OCI-LY7 (cell line): Measurements from ENCODE around the gene IKZF1. TPM values are rescaled to one million over a fixed set of nuclear protein-coding genes. Genes with fewer than 3 reads are reported as not detected.

ENCODE experiments used
- BruUV-seq: library from RNA; stranded (reverse); fragments of 400-500 nt; replicated peaks from 2 replicates; lab custom pipeline; 2021; lab: Mats Ljungman, UMichigan
- CTCF ChIA-PET: fragments of 300-600 bp; sonication (Branson Sonifier 250); formaldehyde crosslinking; loops from one replicate; lab custom pipeline; 2022; ENCODE audit warnings: antibody characterized with exemption; ENCODE audit not compliant: unreplicated experiment; lab: Charles Lee
- POLR2A ChIA-PET: fragments of 300-600 bp; sonication (Branson Sonifier 250); formaldehyde crosslinking; loops from one replicate; lab custom pipeline; 2022; ENCODE audit warnings: antibody characterized with exemption; lab: Charles Lee
- DNase-seq: peaks from one replicate; pipeline ENCODE4 v3.0.0-alpha.2; 2015; ENCODE audit warnings: low spot score
- H2AFZ ChIP-seq: fragments of 200-600 bp; sonication (generic), shearing (Covaris generic); 2 replicates; pipeline ENCODE4 v1.6.1; 2014; ENCODE audit warnings: mild to moderate bottlenecking, antibody characterized with exemption, low read length, moderate library complexity
- H3K27ac ChIP-seq: fragments of 200-600 bp; sonication (generic); 2 replicates; pipeline ENCODE4 v1.5.1; 2014; ENCODE audit warnings: mixed run types, low read depth, mild to moderate bottlenecking, moderate library complexity, low read length, inconsistent platforms; ENCODE audit not compliant: poor library complexity, severe bottlenecking
- H3K36me3 ChIP-seq: fragments of 200-600 bp; sonication (generic); 2 replicates; pipeline ENCODE4 v1.6.1; 2014; ENCODE audit warnings: mild to moderate bottlenecking, antibody characterized with exemption, low read length, moderate library complexity, mixed read lengths; ENCODE audit not compliant: insufficient read depth
- H3K4me1 ChIP-seq: fragments of 200-600 bp; sonication (generic); 2 replicates; pipeline ENCODE4 v1.5.1; 2014; ENCODE audit warnings: mild to moderate bottlenecking, low read length; ENCODE audit not compliant: insufficient read depth, poor library complexity, severe bottlenecking
- H3K4me2 ChIP-seq: fragments of 200-600 bp; sonication (generic); 2 replicates; pipeline ENCODE4 v1.6.1; 2014; ENCODE audit warnings: mild to moderate bottlenecking, low read length
- H3K4me3 ChIP-seq: fragments of 200-600 bp; sonication (generic); 2 replicates; pipeline ENCODE4 v1.5.1; 2014; ENCODE audit warnings: mild to moderate bottlenecking, low read depth, low read length; ENCODE audit not compliant: poor library complexity, severe bottlenecking
- H3K79me2 ChIP-seq: fragments of 200-600 bp; sonication (generic); 2 replicates; pipeline ENCODE4 v1.6.1; 2016; ENCODE audit warnings: low read depth, mild to moderate bottlenecking, low read length, moderate library complexity, mixed read lengths; ENCODE audit not compliant: insufficient read depth
- H3K9me2 ChIP-seq: fragments of 200-600 bp; sonication (generic); 2 replicates; pipeline ENCODE4 v1.6.1; 2016; ENCODE audit warnings: mild to moderate bottlenecking, low read length, mixed read lengths; ENCODE audit not compliant: insufficient read depth
- H3K9me3 ChIP-seq: fragments of 200-600 bp; sonication (generic); 2 replicates; pipeline ENCODE4 v1.6.1; 2014; ENCODE audit warnings: mild to moderate bottlenecking, mixed run types, low read length, mixed read lengths
- H4K20me1 ChIP-seq: fragments of 200-600 bp; sonication (generic); 2 replicates; pipeline ENCODE4 v1.6.1; 2014; ENCODE audit warnings: mild to moderate bottlenecking, antibody characterized with exemption, low read length, moderate library complexity, mixed read lengths; ENCODE audit not compliant: insufficient read depth
- EZH2phosphoT487 ChIP-seq: fragments of 200-600 bp; sonication (generic); IDR thresholded peaks from 2 replicates; pipeline ENCODE4 v1.6.1; 2018; ENCODE audit warnings: low read depth, borderline replicate concordance, mild to moderate bottlenecking, mixed run types, antibody characterized with exemption, low read length, moderate library complexity, mixed read lengths
- intact Hi-C: fragments of 100-400 bp; cut with micrococcal nuclease; formaldehyde crosslinking; loops from one replicate; pipeline ENCODE4 v1.10.0; 2022; ENCODE audit not compliant: unreplicated experiment
- total RNA-seq, 2 experiments: library from RNA; depleted of rRNA in 1 of 2; stranded (reverse); fragments of >200 nt in 1 of 2; shearing (Covaris generic) in 1 of 2; gene quantifications; 2 replicates each; pipeline ENCODE4 v1.2.3, GENCODE V29; 2014 to 2022
- TF ChIP-seq, protein P1 (sequence below): fragments of 200-600 bp; sonication (generic); conservative IDR thresholded peaks from 2 replicates; pipeline ENCODE4 v1.5.1; 2014; ENCODE audit warnings: mild to moderate bottlenecking, antibody characterized with exemption, low read length, moderate library complexity, mixed read lengths

The IKZF1 gene
- total RNA-seq, 2 experiments from 2014 or later = 108 to 161 TPM

DNA sequence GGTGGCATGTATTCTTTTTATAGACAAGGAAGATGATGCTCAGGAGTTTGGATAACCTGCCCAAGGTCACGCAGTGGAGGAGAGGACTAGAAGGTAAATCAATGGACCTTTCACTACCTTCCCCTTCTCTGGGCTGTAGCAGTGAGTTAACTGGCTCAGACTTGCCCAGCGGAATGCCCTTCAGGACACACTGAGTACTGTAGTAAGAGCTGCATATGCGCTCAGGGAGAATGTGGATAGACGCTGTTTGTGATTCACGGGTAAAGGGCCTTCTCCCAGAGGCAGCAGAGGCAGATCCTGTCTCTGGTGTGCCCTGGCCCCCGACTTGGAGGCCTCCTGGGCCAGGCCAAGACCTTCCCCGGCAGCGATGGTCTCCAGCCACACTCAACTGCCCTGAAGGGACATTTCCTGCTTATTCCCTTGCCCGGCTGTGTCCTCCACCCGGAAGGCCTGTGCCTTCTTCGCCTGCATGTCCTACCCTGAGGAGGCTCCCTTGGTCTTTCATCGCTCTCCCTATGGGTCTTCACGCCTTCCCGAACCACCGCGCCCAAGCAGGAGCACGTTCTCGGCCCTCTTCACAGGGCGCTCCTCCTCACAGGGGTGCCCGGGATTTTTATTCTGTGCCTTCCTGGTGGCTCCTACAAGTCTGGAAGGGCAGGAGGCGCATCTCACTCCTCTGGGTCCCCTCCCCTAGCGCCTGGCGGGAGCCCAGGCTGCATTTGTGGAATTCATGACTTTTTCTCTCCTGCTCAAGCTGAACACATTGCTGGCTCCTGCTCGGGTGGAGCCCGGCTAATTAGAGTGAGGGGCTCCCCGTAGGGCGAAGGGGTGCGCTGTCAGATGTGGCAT, 1.8 kb upstream of the IKZF1 start:
- DNase-seq = no peak
- Histone ChIP-seq H3K4me3 (no peak overlapping the region), H4K20me1 (no peaks in the 10 kb centered on the region), H2AFZ (no peak overlapping the region), H3K36me3 (no peaks in the 10 kb centered on the region), H3K9me3 (no peaks in the 10 kb centered on the region), H3K79me2 (peaks cover 27% of the 10 kb centered on the region), H3K4me1 (peaks cover 24% of the 10 kb centered on the region), H3K4me2 (no peak overlapping the region), H3K27ac (no peak overlapping the region), H3K9me2 (no peaks in the 10 kb centered on the region)
- intact Hi-C loops = no loop called here
- ChIA-PET CTCF (no interaction called here), POLR2A (no interaction called here)
- BruUV-seq = no TSS peak
- TF ChIP-seq EZH2phosphoT487 = no peak
- TF ChIP-seq, protein P1, sequence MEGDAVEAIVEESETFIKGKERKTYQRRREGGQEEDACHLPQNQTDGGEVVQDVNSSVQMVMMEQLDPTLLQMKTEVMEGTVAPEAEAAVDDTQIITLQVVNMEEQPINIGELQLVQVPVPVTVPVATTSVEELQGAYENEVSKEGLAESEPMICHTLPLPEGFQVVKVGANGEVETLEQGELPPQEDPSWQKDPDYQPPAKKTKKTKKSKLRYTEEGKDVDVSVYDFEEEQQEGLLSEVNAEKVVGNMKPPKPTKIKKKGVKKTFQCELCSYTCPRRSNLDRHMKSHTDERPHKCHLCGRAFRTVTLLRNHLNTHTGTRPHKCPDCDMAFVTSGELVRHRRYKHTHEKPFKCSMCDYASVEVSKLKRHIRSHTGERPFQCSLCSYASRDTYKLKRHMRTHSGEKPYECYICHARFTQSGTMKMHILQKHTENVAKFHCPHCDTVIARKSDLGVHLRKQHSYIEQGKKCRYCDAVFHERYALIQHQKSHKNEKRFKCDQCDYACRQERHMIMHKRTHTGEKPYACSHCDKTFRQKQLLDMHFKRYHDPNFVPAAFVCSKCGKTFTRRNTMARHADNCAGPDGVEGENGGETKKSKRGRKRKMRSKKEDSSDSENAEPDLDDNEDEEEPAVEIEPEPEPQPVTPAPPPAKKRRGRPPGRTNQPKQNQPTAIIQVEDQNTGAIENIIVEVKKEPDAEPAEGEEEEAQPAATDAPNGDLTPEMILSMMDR = no peak

DNA sequence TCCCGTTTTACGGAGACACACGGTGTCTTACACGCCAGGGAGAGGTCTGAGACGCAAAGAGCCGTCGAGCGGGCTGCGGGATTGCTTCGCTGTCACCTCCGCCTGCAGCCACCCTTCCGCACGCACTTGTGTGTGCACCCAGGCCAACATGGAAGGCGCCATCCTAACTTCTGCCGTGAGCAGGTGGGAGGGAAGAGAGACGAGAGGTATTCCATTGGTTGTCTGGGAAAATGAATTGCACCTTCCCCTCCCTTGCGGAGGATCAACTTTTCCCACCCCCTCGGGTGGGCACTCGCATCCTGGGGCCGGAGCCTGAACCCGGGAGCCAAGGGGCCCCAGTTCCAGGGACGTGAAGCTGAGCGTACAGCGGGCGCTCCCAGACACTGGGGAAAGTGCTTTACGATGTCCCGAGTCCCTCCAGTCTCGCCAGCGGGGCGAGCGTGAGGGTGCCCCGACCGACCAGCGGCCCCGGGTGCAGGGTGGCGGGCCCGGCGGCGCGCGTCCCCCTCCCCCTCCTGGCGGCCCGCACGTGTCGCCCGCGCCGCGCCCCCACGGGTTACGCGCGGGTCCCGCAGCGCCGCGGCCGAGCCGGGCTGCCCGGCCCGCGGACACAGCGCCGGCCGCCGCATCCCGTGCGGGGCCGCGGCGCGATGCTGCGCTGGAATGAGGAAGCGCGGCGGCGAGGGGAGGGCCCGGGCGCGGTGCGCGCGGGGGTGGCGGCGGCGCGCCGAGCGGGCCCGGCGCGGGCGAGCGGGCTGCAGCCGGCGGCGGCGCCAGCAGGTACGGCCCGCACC, 984 bp upstream of the IKZF1 start:
- no peaks in the 10 kb centered on the region for H3K9me3 ChIP-seq
- H3K4me3 ChIP-seq = peak overlapping the region; percentile 71
- no peaks in the 10 kb centered on the region for H3K36me3 ChIP-seq
- H3K9me2 ChIP-seq = no peaks in the 10 kb centered on the region
- TF ChIP-seq, protein P1 = no peak
- TF ChIP-seq EZH2phosphoT487 = no peak
- ChIA-PET CTCF (no interaction called here), POLR2A (no interaction called here)
- no peak overlapping the region for H2AFZ ChIP-seq
- peaks cover 32% of the 10 kb centered on the region for H3K4me1 ChIP-seq
- peaks cover 35% of the 10 kb centered on the region for H3K79me2 ChIP-seq
- no peak overlapping the region for H3K27ac ChIP-seq
- DNase-seq = peak; percentile 61
- peak overlapping the region; percentile 99 for H3K4me2 ChIP-seq
- no peaks in the 10 kb centered on the region for H4K20me1 ChIP-seq
- BruUV-seq = no TSS peak
- intact Hi-C loops = loop anchor here (2.0 kb wide), 1 partner anchor 113 kb away; no protein-coding TSS in a partner anchor
